Activated gamma-delta T cell treated with Interleukin-2 at 50 U/mL for 16 hours (primary cell): ENCODE data around the gene LIN7B.
"Not testable (repeated sequence)": the region's sequence is repeated elsewhere in the genome, so short reads cannot be mapped to it uniquely, and the experiment has no call there.

Source experiments
- DNase-seq: peaks from one replicate; pipeline ENCODE4 v3.0.0-alpha.2; 2020

The LIN7B gene

GRCh38 chr19:49146408-49146770 is 32.2 kb downstream of the LIN7B start:
- not testable (repeated sequence) for DNase-seq

- DNase-seq: no peak
Measured at GRCh38 chr19:49148044-49148682, 34.0 kb downstream of the LIN7B start.

GRCh38 chr19:49148784-49149651 is 34.8 kb downstream of the LIN7B start:
- DNase-seq: peak; percentile 74

- DNase-seq: no peak
Measured at GRCh38 chr19:49149652-49150105, 35.5 kb downstream of the LIN7B start.

GRCh38 chr19:49150106-49150943 is 36.2 kb downstream of the LIN7B start:
- DNase-seq: no peak

- DNase-seq: no peak
Measured at GRCh38 chr19:49150944-49151243, 36.7 kb downstream of the LIN7B start.

- DNase-seq: no peak
Measured at GRCh38 chr19:49151267-49152118, 37.3 kb downstream of the LIN7B start.

- no peak for DNase-seq
Measured at GRCh38 chr19:49152119-49152550, 38.0 kb downstream of the LIN7B start.

GRCh38 chr19:49153167-49153809 is 39.1 kb downstream of the LIN7B start:
- no peak for DNase-seq

- no peak for DNase-seq
Measured at GRCh38 chr19:49154279-49154678, 40.1 kb downstream of the LIN7B start.

- no peak for DNase-seq
Measured at GRCh38 chr19:49155005-49155819, 41.0 kb downstream of the LIN7B start, which contains the start of gene HRC. Gene HRC, minus strand, starts transcription at chr19:49155396. Its CDS starts 159 bp downstream, at chr19:49155237.

GRCh38 chr19:49155820-49156346 is 41.7 kb downstream of the LIN7B start:
- no peak for DNase-seq

- DNase-seq: no peak
Measured at GRCh38 chr19:49157445-49158224, 43.5 kb downstream of the LIN7B start, which contains the start of gene TRPM4. Gene TRPM4, plus strand, starts transcription at chr19:49157792. Its CDS starts 75 bp downstream, at chr19:49157867.

GRCh38 chr19:49160450-49161189 is 46.5 kb downstream of the LIN7B start:
- no peak for DNase-seq

- no peak for DNase-seq
Measured at GRCh38 chr19:49161987-49162386, 47.8 kb downstream of the LIN7B start.

GRCh38 chr19:49165111-49165750 is 51.1 kb downstream of the LIN7B start:
- no peak for DNase-seq

GRCh38 chr19:49165865-49166301 is 51.7 kb downstream of the LIN7B start:
- DNase-seq: no peak

GRCh38 chr19:49167857-49168409 is 53.8 kb downstream of the LIN7B start:
- DNase-seq: no peak
